HepG2 (cell line): ENCODE measurements around the gene UROS.

Experiments
- CTCF ChIP-seq: sonication (generic); formaldehyde crosslinking; IDR thresholded peaks from 2 replicates; pipeline ENCODE4 v1.5.0; 2020; ENCODE audit warnings: mild to moderate bottlenecking, missing genetic modification reagents, moderate library complexity
- MEIS2 ChIP-seq: sonication (generic); formaldehyde crosslinking; IDR thresholded peaks from 2 replicates; pipeline ENCODE4 v1.9.0; 2021; ENCODE audit warnings: mild to moderate bottlenecking, missing genetic modification reagents
- PAX8 ChIP-seq: sonication (generic); formaldehyde crosslinking; IDR thresholded peaks from 2 replicates; pipeline ENCODE4 v1.8.0; 2022; ENCODE audit warnings: mild to moderate bottlenecking, missing genetic modification reagents, borderline replicate concordance
- SUZ12 ChIP-seq: fragments of 150-350 bp; IDR thresholded peaks from 2 replicates; pipeline ENCODE4 v1.6.1; 2014; ENCODE audit warnings: low read depth, low read length
- ZBTB20 ChIP-seq: sonication (generic); formaldehyde crosslinking; IDR thresholded peaks from 2 replicates; pipeline ENCODE4 v1.8.1; 2023; ENCODE audit warnings: missing genetic modification reagents, low read depth, mild to moderate bottlenecking, borderline replicate concordance
- ZNF639 ChIP-seq: conservative IDR thresholded peaks from 2 replicates; pipeline ENCODE4 v1.6.1; 2018; ENCODE audit warnings: missing genetic modification reagents
- TF ChIP-seq, protein P1 (sequence below): sonication (generic); formaldehyde crosslinking; IDR thresholded peaks from 2 replicates; pipeline ENCODE4 v1.5.0; 2020; ENCODE audit warnings: missing genetic modification reagents

DNA sequence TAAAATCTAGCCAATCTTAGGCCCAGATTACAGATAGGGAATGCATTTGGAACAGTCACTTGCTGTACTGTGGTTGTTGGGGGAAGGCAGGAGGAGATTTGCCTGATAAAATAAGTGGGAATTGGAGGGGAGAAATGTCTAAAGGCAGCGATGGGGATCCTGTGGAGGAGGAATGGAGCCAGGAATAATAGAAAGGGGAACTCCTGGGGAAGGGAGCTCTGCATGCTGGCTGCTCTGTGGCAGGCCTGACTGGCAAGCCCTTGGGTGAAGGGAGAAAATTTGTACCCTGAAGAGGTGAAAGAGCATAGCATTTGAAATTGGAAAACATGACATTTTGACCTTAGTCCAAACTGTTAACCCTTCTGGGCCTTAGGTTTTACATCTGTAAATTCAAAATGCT, 61.1 kb downstream of the UROS start:
- no peak for TF ChIP-seq ZNF639 (CRISPR knock-in tag)
- no peak for TF ChIP-seq CTCF
- TF ChIP-seq MEIS2 (CRISPR knock-in tag) = no peak
- TF ChIP-seq PAX8 (CRISPR knock-in tag) = no peak
- TF ChIP-seq ZBTB20 (CRISPR knock-in tag) = no peak
- TF ChIP-seq, protein P1, sequence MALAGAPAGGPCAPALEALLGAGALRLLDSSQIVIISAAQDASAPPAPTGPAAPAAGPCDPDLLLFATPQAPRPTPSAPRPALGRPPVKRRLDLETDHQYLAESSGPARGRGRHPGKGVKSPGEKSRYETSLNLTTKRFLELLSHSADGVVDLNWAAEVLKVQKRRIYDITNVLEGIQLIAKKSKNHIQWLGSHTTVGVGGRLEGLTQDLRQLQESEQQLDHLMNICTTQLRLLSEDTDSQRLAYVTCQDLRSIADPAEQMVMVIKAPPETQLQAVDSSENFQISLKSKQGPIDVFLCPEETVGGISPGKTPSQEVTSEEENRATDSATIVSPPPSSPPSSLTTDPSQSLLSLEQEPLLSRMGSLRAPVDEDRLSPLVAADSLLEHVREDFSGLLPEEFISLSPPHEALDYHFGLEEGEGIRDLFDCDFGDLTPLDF = no peak
- TF ChIP-seq SUZ12 = no peak
